ENCODE results near the gene PLXNA4.

DNA sequence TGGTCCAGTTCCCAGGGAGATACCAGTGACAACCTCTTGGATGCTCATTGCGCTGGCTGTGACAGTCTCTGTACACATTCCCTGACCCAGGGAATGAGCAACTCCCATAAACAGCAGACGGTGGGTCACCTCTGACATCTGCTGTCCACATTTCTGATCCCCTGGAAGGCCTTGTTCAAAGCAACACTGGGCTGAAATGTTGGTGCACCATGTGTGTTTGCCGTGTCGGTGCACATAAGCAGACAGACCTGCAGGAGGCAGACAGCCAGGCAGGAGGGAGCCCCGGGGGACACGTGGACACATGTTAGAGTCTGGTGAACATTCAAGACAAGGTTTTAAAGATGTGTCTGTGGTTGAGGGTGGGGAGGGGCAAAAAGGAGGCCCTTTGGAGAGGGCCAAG lies 254.9 kb downstream of the PLXNA4 start:
- TF ChIP-seq, protein P1, sequence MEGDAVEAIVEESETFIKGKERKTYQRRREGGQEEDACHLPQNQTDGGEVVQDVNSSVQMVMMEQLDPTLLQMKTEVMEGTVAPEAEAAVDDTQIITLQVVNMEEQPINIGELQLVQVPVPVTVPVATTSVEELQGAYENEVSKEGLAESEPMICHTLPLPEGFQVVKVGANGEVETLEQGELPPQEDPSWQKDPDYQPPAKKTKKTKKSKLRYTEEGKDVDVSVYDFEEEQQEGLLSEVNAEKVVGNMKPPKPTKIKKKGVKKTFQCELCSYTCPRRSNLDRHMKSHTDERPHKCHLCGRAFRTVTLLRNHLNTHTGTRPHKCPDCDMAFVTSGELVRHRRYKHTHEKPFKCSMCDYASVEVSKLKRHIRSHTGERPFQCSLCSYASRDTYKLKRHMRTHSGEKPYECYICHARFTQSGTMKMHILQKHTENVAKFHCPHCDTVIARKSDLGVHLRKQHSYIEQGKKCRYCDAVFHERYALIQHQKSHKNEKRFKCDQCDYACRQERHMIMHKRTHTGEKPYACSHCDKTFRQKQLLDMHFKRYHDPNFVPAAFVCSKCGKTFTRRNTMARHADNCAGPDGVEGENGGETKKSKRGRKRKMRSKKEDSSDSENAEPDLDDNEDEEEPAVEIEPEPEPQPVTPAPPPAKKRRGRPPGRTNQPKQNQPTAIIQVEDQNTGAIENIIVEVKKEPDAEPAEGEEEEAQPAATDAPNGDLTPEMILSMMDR (IDR thresholded peaks at IDR 0.05; ENCODE audit: low read depth, low read length): no peak
- TF ChIP-seq, protein P2, sequence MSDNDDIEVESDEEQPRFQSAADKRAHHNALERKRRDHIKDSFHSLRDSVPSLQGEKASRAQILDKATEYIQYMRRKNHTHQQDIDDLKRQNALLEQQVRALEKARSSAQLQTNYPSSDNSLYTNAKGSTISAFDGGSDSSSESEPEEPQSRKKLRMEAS (IDR thresholded peaks at IDR 0.05; ENCODE audit: low read depth, low read length): no peak
- TF ChIP-seq POLR2A (IDR thresholded peaks at IDR 0.05; ENCODE audit: extremely low read depth, insufficient read length) (no peak), MYC (IDR thresholded peaks at IDR 0.05; ENCODE audit: low read depth, low read length) (no peak)
